ENCODE measurements around the gene LUM.
"Not testable (repeated sequence)": the region's sequence is repeated elsewhere in the genome, so short reads cannot be mapped to it uniquely, and the experiment has no call there.

LUM gene

DNA sequence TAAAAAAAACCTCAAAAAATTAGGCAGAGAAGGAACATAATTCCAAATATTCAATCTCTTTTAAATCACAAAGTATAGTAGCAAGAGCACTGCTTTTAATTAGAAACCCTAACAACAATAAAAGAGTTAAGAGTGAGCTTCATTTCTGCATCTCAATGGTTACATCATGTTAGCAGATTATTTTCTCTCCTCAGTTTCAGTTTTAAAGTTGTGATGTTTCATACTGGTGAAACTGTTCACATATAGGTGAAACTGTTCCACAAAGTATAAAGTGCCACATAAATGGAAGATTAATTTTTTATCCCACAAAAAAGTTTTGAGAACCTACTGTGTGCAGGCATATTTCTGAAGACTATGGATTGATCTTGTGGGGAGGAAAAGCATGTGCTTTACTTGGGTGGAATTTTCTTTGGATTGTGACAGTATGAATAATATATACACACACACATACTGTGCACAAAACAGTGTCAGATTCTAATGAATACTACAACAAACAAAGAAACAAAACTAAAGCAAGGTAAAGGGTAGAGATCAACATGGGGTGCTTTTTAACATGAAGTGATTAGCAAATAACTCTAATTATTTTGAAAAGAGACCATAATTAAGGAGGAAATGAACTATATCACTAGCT is 17.1 kb downstream of the LUM start:
- DNase-seq (ENCODE audit: insufficient read length) (no peak), FAIRE-seq (no peak)
- TF ChIP-seq POLR2A (IDR thresholded peaks at IDR 0.05; ENCODE audit: low read depth, low read length) (no peak), POLR2AphosphoS5 (IDR thresholded peaks at IDR 0.05; ENCODE audit: low read depth, low read length) (no peak), TAF1 (IDR thresholded peaks at IDR 0.05; ENCODE audit: borderline replicate concordance, low read depth, low read length) (no peak)

DNA sequence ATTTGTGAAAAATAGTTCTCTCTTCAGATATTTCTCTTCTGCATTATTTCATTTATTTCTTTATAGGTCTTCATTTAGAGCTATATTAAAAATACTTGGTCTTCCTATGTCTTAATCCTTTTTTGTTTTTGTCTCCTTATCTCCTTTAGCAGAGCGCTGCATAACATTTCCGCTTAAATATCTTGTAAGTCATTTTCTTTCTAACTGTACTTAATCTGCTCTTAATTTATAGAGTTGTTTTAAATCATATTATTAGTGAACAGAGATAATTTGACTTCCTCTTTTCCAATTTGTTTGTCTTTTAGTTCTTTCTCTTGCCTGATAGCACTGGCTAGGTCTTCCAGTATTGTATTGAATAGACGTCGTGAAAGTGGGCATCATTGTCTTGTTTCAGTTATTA is 18.0 kb downstream of the LUM start:
- no peak for DNase-seq (ENCODE audit: insufficient read length)
- FAIRE-seq: no peak
- TF ChIP-seq TAF1 (IDR thresholded peaks at IDR 0.05; ENCODE audit: borderline replicate concordance, low read depth, low read length): no peak
- TF ChIP-seq POLR2AphosphoS5 (IDR thresholded peaks at IDR 0.05; ENCODE audit: low read depth, low read length): no peak
- no peak for TF ChIP-seq POLR2A (IDR thresholded peaks at IDR 0.05; ENCODE audit: low read depth, low read length)

DNA sequence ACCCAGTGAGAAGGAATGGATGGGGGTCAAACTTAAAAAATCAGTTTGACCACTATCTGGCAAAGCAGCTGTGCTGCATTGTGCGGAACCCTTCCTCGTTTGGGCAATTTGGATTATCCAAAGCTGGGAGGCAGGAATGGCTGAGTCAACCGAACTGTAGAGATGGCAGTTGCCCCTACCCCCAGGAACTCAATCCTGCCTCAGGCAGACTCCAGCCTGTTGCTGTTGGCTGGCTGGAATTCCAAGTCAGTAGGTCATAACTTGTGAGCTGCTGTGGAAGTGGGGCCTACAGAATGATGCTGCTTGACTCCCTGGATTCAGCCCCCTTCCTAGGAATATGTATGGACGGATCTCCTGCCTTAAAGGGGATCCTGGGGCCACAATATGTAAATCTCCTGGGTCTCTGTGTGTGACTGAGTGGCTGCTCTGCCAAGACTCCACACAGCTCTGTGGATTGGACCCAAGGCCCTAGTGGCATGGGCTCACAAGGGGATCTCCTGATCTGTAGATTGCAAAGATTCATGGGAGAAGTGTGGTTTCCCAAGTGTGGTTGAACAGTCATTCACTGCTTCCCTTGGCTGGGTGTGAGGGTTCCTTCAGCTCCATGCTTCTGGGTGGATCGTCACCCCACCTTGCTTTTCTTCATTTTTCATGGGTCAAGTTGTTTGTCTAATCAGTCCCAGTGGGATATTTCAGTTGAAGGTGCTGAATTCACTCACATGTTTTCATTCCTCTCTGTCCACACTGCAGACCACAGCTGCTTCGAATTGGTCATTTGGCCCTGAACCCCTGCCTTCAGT is 19.2 kb downstream of the LUM start:
- no peak for FAIRE-seq
- DNase-seq (ENCODE audit: insufficient read length): no peak
- no peak for TF ChIP-seq POLR2A (IDR thresholded peaks at IDR 0.05; ENCODE audit: low read depth, low read length)
- no peak for TF ChIP-seq TAF1 (IDR thresholded peaks at IDR 0.05; ENCODE audit: borderline replicate concordance, low read depth, low read length)
- no peak for TF ChIP-seq POLR2AphosphoS5 (IDR thresholded peaks at IDR 0.05; ENCODE audit: low read depth, low read length)

DNA sequence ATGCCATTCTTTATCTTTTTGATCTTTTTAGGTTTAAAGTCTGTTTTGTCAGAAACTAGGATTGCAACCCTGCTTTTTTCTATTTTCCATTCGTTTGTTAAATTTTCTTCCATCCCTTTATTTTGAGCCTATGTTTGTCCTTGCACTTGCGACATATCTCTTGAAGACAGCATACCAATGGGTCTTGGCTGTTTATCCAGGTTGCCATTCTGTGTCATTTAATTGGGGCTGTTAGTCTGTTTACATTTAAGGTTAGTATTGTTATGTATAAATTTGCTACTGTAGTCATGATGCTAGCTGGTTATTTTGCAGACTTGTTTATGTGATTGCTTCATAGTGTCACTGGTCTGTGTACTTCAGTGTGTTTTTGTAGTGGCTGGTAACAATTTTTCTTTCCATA is 21.3 kb downstream of the LUM start:
- FAIRE-seq; DNase-seq (ENCODE audit: insufficient read length): not testable (repeated sequence)

DNA sequence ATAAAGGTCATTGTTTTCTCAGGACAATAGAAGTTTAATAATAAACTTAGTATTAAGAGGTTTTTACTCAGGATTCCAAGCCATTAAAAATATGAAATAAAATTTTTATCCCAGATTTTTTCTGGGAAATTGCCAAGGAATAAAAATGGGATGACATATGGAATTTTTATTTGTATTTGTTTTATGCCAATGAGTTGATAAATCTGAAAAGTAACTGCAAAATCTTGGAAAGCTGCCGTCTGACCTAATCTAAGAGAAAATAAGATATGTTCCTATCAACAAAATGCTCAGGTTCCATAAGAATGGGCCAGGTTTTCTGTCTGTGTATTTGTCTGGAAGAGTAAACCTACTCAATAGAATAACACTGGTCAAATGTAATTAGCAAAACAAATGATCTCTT is 31.3 kb downstream of the LUM start:
- FAIRE-seq: no peak

DNA sequence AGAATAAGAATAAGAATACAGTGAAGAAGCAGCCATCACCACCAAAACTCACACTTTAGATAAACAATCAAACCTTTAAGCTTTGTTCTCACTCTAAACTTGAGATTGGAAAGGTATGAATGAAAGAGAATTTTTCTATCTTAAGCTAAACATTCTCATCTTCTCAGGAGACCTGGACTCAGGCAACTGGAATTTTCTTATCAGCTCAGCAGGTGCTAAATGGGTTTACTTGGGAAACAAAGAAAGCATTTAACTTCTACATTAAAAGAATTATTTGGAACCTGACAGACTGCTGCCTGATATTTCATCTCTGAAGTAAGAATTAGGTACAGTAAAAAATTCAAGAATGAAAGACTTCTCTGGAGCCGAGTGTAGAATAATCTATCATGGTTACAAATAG is 32.8 kb downstream of the LUM start:
- DNase-seq (ENCODE audit: insufficient read length): no peak
- no peak for FAIRE-seq
- TF ChIP-seq POLR2A (IDR thresholded peaks at IDR 0.05; ENCODE audit: low read depth, low read length) (no peak), POLR2AphosphoS5 (IDR thresholded peaks at IDR 0.05; ENCODE audit: low read depth, low read length) (no peak), TAF1 (IDR thresholded peaks at IDR 0.05; ENCODE audit: borderline replicate concordance, low read depth, low read length) (no peak)

More for the DNA sequence above, 31.3 kb downstream of the LUM start:
- no peak for DNase-seq (ENCODE audit: insufficient read length)
- TF ChIP-seq POLR2A (IDR thresholded peaks at IDR 0.05; ENCODE audit: low read depth, low read length) (no peak), POLR2AphosphoS5 (IDR thresholded peaks at IDR 0.05; ENCODE audit: low read depth, low read length) (no peak)

DNA sequence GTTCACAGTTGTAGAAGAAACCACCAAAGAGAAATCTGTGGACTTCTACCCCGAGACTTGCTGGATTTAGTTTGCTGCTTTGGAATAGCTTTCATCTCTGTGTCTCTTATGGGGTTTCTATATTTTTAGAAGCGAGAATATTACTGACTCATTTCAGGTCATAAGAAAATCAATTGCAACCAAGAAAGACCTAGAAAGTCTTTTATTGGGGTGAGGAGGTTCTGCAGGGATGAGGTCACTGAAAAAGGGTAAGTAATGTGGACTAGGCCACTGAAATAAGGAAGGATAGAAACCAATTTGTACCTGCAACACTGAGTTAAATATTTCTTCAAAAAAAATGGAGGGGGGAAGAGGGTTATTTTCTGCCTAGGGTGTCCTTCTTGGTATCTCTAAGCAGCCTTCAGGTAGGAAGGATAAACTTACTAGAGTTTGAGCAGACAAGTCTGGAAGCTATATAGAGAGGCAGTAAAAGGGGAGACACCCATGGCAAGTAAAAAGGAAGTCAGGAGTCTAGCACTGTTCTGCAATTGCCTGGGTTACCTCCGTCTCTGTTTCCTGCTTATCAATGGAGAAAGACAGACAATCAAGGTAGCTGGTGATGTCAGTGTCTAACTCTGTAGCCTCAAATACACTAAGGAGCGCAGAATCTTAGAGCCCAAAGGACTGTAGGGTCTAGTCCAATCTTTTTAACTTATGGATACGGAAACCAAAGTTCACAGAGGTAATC is 33.9 kb downstream of the LUM start:
- no peak for FAIRE-seq
- no peak for TF ChIP-seq TAF1 (IDR thresholded peaks at IDR 0.05; ENCODE audit: borderline replicate concordance, low read depth, low read length)
- TF ChIP-seq POLR2AphosphoS5 (IDR thresholded peaks at IDR 0.05; ENCODE audit: low read depth, low read length): no peak
- TF ChIP-seq POLR2A (IDR thresholded peaks at IDR 0.05; ENCODE audit: low read depth, low read length): no peak

DNA sequence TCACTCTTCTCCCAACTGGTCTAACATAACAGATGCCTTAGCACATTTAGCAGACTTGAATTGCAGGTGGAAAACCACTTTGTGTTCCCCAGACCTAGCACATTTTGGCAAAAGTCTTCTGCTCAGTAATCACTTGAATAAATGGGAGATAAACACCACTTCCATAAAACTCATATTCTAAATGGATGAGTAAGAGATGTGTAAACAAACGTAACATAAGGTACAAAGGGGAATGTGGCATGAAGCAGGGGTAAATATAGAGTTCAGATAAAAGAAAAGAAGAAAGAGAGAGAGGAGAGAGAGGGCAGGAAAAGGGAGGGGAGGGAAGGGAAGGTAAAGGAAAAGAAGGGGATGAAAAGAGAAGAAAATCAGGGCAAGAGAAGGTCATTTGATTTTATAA is 36.4 kb downstream of the LUM start:
- no peak for TF ChIP-seq POLR2AphosphoS5 (IDR thresholded peaks at IDR 0.05; ENCODE audit: low read depth, low read length)
- DNase-seq (ENCODE audit: insufficient read length) (no peak), FAIRE-seq (no peak)

More for the DNA sequence above, 33.9 kb downstream of the LUM start:
- DNase-seq (ENCODE audit: insufficient read length): no peak

DNA sequence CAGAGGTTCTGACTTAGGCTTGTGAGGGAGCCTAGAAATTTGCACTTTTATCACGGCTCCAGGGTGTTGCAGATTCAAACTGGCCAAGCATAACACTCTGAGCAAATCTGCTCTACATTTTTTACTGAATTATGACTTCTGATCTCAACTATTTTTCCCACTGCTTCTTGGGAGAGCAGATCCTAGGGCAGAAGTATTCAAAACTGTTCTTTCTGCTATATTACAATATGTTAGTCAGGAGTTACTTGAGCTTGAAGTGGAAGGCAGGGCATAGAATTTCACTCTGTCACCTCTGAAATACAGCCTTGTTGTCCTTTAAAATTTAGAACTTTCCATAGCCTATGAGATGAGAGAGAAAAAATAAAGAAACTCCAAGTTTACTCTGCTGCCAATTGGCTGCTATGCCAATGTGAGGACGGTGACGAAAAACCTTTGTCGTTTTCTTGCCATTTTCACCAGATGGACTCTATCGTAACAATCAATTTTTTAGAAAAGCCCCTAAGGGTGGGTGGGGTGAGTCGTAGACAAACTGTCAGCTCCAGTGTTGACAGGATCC is 37.1 kb downstream of the LUM start:
- TF ChIP-seq POLR2AphosphoS5 (IDR thresholded peaks at IDR 0.05; ENCODE audit: low read depth, low read length): no peak
- TF ChIP-seq POLR2A (IDR thresholded peaks at IDR 0.05; ENCODE audit: low read depth, low read length): no peak
- no peak for TF ChIP-seq TAF1 (IDR thresholded peaks at IDR 0.05; ENCODE audit: borderline replicate concordance, low read depth, low read length)
- DNase-seq (ENCODE audit: insufficient read length) (no peak), FAIRE-seq (no peak)

DNA sequence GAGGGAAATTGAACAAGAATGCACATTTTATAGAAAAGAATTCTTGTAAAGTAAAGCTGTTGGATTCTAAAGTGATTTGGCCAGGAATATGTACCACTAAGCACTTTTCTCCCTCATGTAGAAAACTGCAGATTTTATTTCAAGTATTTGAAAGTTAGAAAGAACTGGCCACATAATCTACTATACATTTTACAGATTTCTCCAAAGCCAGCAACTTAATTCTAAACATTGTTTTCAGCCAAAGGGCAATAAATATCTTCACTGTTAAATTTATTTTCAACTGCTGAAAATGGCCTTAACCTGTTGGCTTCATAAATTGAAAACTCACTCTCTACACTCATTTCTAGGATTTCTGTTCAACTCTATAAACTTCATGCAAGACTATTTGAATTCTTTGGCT is 37.9 kb downstream of the LUM start:
- DNase-seq (ENCODE audit: insufficient read length) (no peak), FAIRE-seq (no peak)
- no peak for TF ChIP-seq TAF1 (IDR thresholded peaks at IDR 0.05; ENCODE audit: borderline replicate concordance, low read depth, low read length)
- no peak for TF ChIP-seq POLR2AphosphoS5 (IDR thresholded peaks at IDR 0.05; ENCODE audit: low read depth, low read length)
- TF ChIP-seq POLR2A (IDR thresholded peaks at IDR 0.05; ENCODE audit: low read depth, low read length): no peak

DNA sequence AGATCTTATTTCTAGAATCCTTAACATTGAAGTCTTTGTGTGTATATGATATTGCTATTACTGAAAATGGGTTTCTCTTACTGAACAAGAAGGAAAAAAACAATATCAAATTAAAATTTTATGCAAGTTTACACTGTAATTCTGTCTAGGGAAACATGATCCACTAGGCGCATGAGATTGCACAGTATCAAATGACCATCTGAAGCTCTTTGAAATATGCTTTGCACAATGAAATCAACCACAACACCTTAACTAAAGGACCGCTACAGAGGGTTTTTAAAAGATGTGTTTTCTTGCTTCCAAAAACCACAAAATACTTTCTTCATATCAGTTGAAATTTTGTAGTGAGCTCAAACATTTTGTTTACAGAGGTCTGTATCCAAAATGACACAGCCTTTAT is 38.4 kb downstream of the LUM start:
- DNase-seq (ENCODE audit: insufficient read length): no peak
- no peak for FAIRE-seq
- no peak for TF ChIP-seq POLR2AphosphoS5 (IDR thresholded peaks at IDR 0.05; ENCODE audit: low read depth, low read length)
- TF ChIP-seq TAF1 (IDR thresholded peaks at IDR 0.05; ENCODE audit: borderline replicate concordance, low read depth, low read length): no peak
- TF ChIP-seq POLR2A (IDR thresholded peaks at IDR 0.05; ENCODE audit: low read depth, low read length): no peak

DNA sequence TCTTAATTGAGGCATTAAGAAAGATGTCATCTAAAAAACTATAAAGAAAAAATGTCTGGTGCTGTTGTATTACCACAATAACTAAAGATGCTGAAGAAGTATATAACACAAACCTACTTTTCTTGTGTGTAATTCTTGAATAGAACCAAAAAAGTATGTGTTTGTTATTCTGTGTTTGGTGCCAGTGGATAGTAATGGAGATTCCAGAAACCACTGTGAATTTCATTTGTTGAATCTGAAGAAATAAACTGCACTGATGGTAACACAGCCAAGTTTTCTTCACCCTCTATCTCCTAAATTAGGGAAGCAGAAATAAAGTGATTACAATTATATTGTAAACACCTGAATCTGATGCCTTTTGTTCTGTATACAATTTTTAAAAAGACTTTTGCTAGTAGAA is 40.4 kb downstream of the LUM start:
- FAIRE-seq: no peak
- TF ChIP-seq POLR2AphosphoS5 (IDR thresholded peaks at IDR 0.05; ENCODE audit: low read depth, low read length) (no peak), POLR2A (IDR thresholded peaks at IDR 0.05; ENCODE audit: low read depth, low read length) (no peak), TAF1 (IDR thresholded peaks at IDR 0.05; ENCODE audit: borderline replicate concordance, low read depth, low read length) (no peak)
- DNase-seq (ENCODE audit: insufficient read length): no peak
